ENCODE measurements around the gene HDAC8.

The HDAC8 gene

GRCh38 chrX:72479324-72480274 is 93.0 kb downstream of the HDAC8 start:
- no peak for DNase-seq (ENCODE audit: low read depth)
- H3K4me3 ChIP-seq (ENCODE audit: low read length): no peak overlapping the region
- TF ChIP-seq CTCF (conservative IDR thresholded peaks at IDR 0.05; ENCODE audit: low read depth, low read length): no peak

GRCh38 chrX:72478853-72479252 is 93.8 kb downstream of the HDAC8 start:
- H3K4me3 ChIP-seq (ENCODE audit: low read length): no peak overlapping the region
- no peak for DNase-seq (ENCODE audit: low read depth)
- no peak for TF ChIP-seq CTCF (conservative IDR thresholded peaks at IDR 0.05; ENCODE audit: low read depth, low read length)

GRCh38 chrX:72478351-72478750 is 94.3 kb downstream of the HDAC8 start:
- no peak overlapping the region for H3K4me3 ChIP-seq (ENCODE audit: low read length)
- TF ChIP-seq CTCF (conservative IDR thresholded peaks at IDR 0.05; ENCODE audit: low read depth, low read length): no peak
- no peak for DNase-seq (ENCODE audit: low read depth)

- TF ChIP-seq CTCF (conservative IDR thresholded peaks at IDR 0.05; ENCODE audit: low read depth, low read length): no peak
- DNase-seq (ENCODE audit: low read depth): no peak
- H3K4me3 ChIP-seq (ENCODE audit: low read length): no peak overlapping the region
These were observed 94.9 kb downstream of the HDAC8 start for GRCh38 chrX:72477781-72478181.

GRCh38 chrX:72477376-72477775 is 95.3 kb downstream of the HDAC8 start:
- no peak overlapping the region for H3K4me3 ChIP-seq (ENCODE audit: low read length)
- DNase-seq (ENCODE audit: low read depth): no peak
- no peak for TF ChIP-seq CTCF (conservative IDR thresholded peaks at IDR 0.05; ENCODE audit: low read depth, low read length)

GRCh38 chrX:72475952-72476668 is 96.5 kb downstream of the HDAC8 start:
- DNase-seq (ENCODE audit: low read depth): no peak
- H3K4me3 ChIP-seq (ENCODE audit: low read length): no peak overlapping the region

More at GRCh38 chrX:72475952-72476668, 96.5 kb downstream of the HDAC8 start:
- no peak for TF ChIP-seq CTCF (conservative IDR thresholded peaks at IDR 0.05; ENCODE audit: low read depth, low read length)

Measured in retinal pigment epithelial cell (primary cell).